ENCODE results near the gene SEC16A. TPM values are rescaled to one million over a fixed set of nuclear protein-coding genes. Genes with fewer than 3 reads are reported as not detected.

SEC16A gene
- total and polyA plus RNA-seq, 8 donors = 14.6 to 105 (median 45.4) TPM

- H3K9me3 ChIP-seq = no peaks in the 10 kb centered on the region
- no peak overlapping the region for H3K4me3 ChIP-seq
- 88 to 94% (median 89%) methylated on average over 6 to 46 of the region's 46 CpGs for WGBS, 5 donors
- H3K27me3 ChIP-seq = no peaks in the 10 kb centered on the region
- peaks cover 0 to 6% (median 0%) of the 10 kb centered on the region in 4 donors for H3K4me1 ChIP-seq
- peaks cover 79 to 98% (median 96%) of the 10 kb centered on the region in 4 donors for H3K36me3 ChIP-seq
- no peak for TF ChIP-seq EP300 (IDR thresholded peaks at IDR 0.05)
- no peak for TF ChIP-seq CTCF (IDR thresholded peaks at IDR 0.05)
- TF ChIP-seq POLR2AphosphoS5 (IDR thresholded peaks at IDR 0.05) = no peak
- TF ChIP-seq POLR2A (IDR thresholded peaks at IDR 0.05) = no peak
- H3K27ac ChIP-seq = no peak overlapping the region
- intact Hi-C loops (cut with DNase I; ENCODE audit: low total_unique reads) = no loop called here
- DNase-seq = peak in 1 of 2 donors; percentile 48
Observed at GRCh38 chr9:136499071-136499934, 16.5 kb upstream of the SEC16A start.

- Histone ChIP-seq H3K4me1 (peaks cover 0 to 17% (median 0%) of the 10 kb centered on the region in 4 donors), H3K36me3 (peaks cover 67 to 86% (median 84%) of the 10 kb centered on the region in 4 donors), H3K9me3 (no peaks in the 10 kb centered on the region), H3K27me3 (no peaks in the 10 kb centered on the region), H3K4me3 (no peak overlapping the region), H3K27ac (no peak overlapping the region)
- TF ChIP-seq EP300 (IDR thresholded peaks at IDR 0.05) (no peak), CTCF (IDR thresholded peaks at IDR 0.05) (no peak), POLR2A (IDR thresholded peaks at IDR 0.05) (no peak), POLR2AphosphoS5 (IDR thresholded peaks at IDR 0.05) (no peak)
- intact Hi-C loops (cut with DNase I; ENCODE audit: low total_unique reads) = no loop called here
- DNase-seq = no peak
- 85 to 93% (median 88%) methylated on average over 13 to 28 of the region's 28 CpGs for WGBS, 5 donors
Observed at GRCh38 chr9:136497916-136498695, 15.3 kb upstream of the SEC16A start.

- Histone ChIP-seq H3K36me3 (peaks cover 56 to 75% (median 74%) of the 10 kb centered on the region in 4 donors), H3K27ac (no peak overlapping the region), H3K27me3 (no peaks in the 10 kb centered on the region), H3K9me3 (no peaks in the 10 kb centered on the region), H3K4me3 (no peak overlapping the region), H3K4me1 (peaks cover 0 to 21% (median 0%) of the 10 kb centered on the region in 4 donors)
- TF ChIP-seq CTCF (IDR thresholded peaks at IDR 0.05) = no peak
- no peak for TF ChIP-seq EP300 (IDR thresholded peaks at IDR 0.05)
- TF ChIP-seq POLR2A (IDR thresholded peaks at IDR 0.05) = no peak
- TF ChIP-seq POLR2AphosphoS5 (IDR thresholded peaks at IDR 0.05) = no peak
- no peak for DNase-seq
- 88 to 95% (median 93%) methylated on average over 30 to 56 of the region's 56 CpGs for WGBS, 5 donors
- intact Hi-C loops (cut with DNase I; ENCODE audit: low total_unique reads) = no loop called here
Observed at GRCh38 chr9:136496801-136497620, 14.2 kb upstream of the SEC16A start.

DNA sequence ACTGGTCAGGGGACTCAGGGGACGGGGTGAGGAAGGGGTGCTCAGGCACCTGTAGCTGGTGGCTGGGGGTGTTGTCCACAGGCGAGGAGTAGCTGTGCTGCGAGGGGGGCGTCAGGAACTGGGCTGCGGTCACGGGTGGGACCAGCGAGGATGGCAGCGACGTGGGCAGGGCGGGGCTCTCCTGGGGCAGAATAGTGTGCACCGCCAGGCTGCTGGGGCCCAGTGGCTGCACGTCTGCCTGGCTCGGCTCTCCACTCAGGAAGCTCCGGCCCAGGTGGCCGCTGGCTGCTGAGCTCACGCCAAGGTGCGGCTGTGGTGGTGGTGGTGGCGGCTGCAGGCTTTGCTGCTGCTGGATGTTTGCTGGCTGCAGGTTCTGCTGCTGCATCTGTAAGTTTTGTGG lies 13.3 kb upstream of the SEC16A start:
- Histone ChIP-seq H3K27ac (no peak overlapping the region), H3K4me1 (peaks cover 0 to 21% (median 0%) of the 10 kb centered on the region in 4 donors), H3K9me3 (no peaks in the 10 kb centered on the region), H3K36me3 (peaks cover 50 to 67% (median 65%) of the 10 kb centered on the region in 4 donors), H3K4me3 (no peak overlapping the region), H3K27me3 (no peaks in the 10 kb centered on the region)
- intact Hi-C loops (cut with DNase I; ENCODE audit: low total_unique reads) = no loop called here
- TF ChIP-seq POLR2AphosphoS5 (IDR thresholded peaks at IDR 0.05) (no peak), POLR2A (IDR thresholded peaks at IDR 0.05) (no peak), CTCF (IDR thresholded peaks at IDR 0.05) (no peak), EP300 (IDR thresholded peaks at IDR 0.05) (no peak)
- no peak for DNase-seq
- WGBS, 5 donors = 87 to 91% (median 88%) methylated on average over 10 to 18 of the region's 18 CpGs

Measured in stomach (tissue), 9 donors.